HEK293 (cell line): ENCODE measurements around the gene TAF6L.
A peak's percentile ranks its signal among the peaks of the same experiment; 100 is the strongest.

ENCODE experiments used
- CTCF ChIA-PET: fragments of 350-600 bp; formaldehyde crosslinking; extraction: SDS; loops from one replicate; lab custom pipeline; 2021; ENCODE audit warnings: antibody characterized with exemption; lab: Yijun Ruan, JAX
- POLR2A ChIA-PET: fragments of 300-600 bp; formaldehyde crosslinking; extraction: SDS; loops from one replicate; lab custom pipeline; 2020; ENCODE audit warnings: antibody characterized with exemption, inconsistent platforms; lab: Yijun Ruan, JAX
- H3K27ac ChIP-seq: fragments of 200-500 bp; sonication (Bioruptor generic); 2 replicates; pipeline ENCODE4 v1.5.1; 2014; ENCODE audit warnings: low read depth, low read length, control low read depth, inconsistent platforms; ENCODE audit errors: extremely low read depth
- H3K36me3 ChIP-seq, 2 experiments: fragments of 200-500 bp in 1 of 2; sonication (Bioruptor generic) in 1 of 2; 1 replicate in 1 of 2; 2 replicates in 1 of 2; pipeline ENCODE4 v1.5.1; 2014 to 2017; ENCODE audit warnings: inconsistent platforms in 2 of 2, low read length in 2 of 2; ENCODE audit not compliant: control insufficient read depth in 2 of 2, insufficient read depth in 1 of 2
- H3K4me1 ChIP-seq: fragments of 200-500 bp; sonication (Bioruptor generic); 2 replicates; pipeline ENCODE4 v1.5.1; 2014; ENCODE audit warnings: mild to moderate bottlenecking, low read length, inconsistent platforms; ENCODE audit not compliant: control insufficient read depth, insufficient read depth
- H3K4me3 ChIP-seq: 2 replicates; pipeline ENCODE4 v1.5.1; 2011; ENCODE audit warnings: low read depth, mild to moderate bottlenecking, control low read depth, low read length, moderate library complexity
- H3K9me3 ChIP-seq: fragments of 200-500 bp; sonication (Bioruptor generic); 2 replicates; pipeline ENCODE4 v1.5.1; 2014; ENCODE audit warnings: low read depth, low read length, inconsistent platforms; ENCODE audit not compliant: control insufficient read depth, insufficient read depth
- ATF2 ChIP-seq: fragments of 450-650 bp; formaldehyde crosslinking; IDR thresholded peaks from 2 replicates; pipeline ENCODE4 v1.5.1; 2016; ENCODE audit warnings: missing biosample characterization, missing genetic modification characterization, low read depth
- CTCF ChIP-seq: fragments of 450-650 bp; formaldehyde crosslinking; IDR thresholded peaks from 2 replicates; pipeline ENCODE4 v1.5.1; 2016; ENCODE audit warnings: missing biosample characterization, missing genetic modification characterization
- HOXD13 ChIP-seq: sonication (generic); formaldehyde crosslinking; IDR thresholded peaks from 2 replicates; pipeline ENCODE4 v1.8.0; 2022; ENCODE audit warnings: missing genetic modification reagents, borderline replicate concordance
- KLF10 ChIP-seq: fragments of 450-650 bp; IDR thresholded peaks from 2 replicates; pipeline ENCODE4 v1.5.1; 2018; ENCODE audit warnings: missing biosample characterization, mild to moderate bottlenecking, missing genetic modification characterization
- REST ChIP-seq: fragments of 450-650 bp; formaldehyde crosslinking; IDR thresholded peaks from 2 replicates; pipeline ENCODE4 v1.5.1; 2016; ENCODE audit warnings: missing biosample characterization, missing genetic modification characterization
- SP3 ChIP-seq: fragments of 450-650 bp; formaldehyde crosslinking; IDR thresholded peaks from 2 replicates; pipeline ENCODE4 v1.5.1; 2016; ENCODE audit warnings: missing biosample characterization, missing genetic modification characterization
- ZFHX2 ChIP-seq: fragments of 450-650 bp; formaldehyde crosslinking; conservative IDR thresholded peaks from 2 replicates; pipeline ENCODE4 v1.5.1; 2016; ENCODE audit warnings: missing biosample characterization, missing genetic modification characterization
- ZNF140 ChIP-seq: fragments of 450-650 bp; formaldehyde crosslinking; IDR thresholded peaks from 2 replicates; pipeline ENCODE4 v1.5.1; 2016; ENCODE audit warnings: missing biosample characterization, missing genetic modification characterization
- ZNF175 ChIP-seq: fragments of 450-650 bp; formaldehyde crosslinking; IDR thresholded peaks from 2 replicates; pipeline ENCODE4 v1.5.1; 2016; ENCODE audit warnings: missing biosample characterization, missing genetic modification characterization
- ZNF2 ChIP-seq: fragments of 450-650 bp; formaldehyde crosslinking; IDR thresholded peaks from 2 replicates; pipeline ENCODE4 v1.5.1; 2016; ENCODE audit warnings: missing biosample characterization, missing genetic modification characterization
- ZNF214 ChIP-seq: fragments of 450-650 bp; formaldehyde crosslinking; IDR thresholded peaks from 2 replicates; pipeline ENCODE4 v1.5.1; 2017; ENCODE audit warnings: missing biosample characterization, mild to moderate bottlenecking, missing genetic modification characterization, borderline replicate concordance
- ZNF292 ChIP-seq: fragments of 450-650 bp; formaldehyde crosslinking; IDR thresholded peaks from 2 replicates; pipeline ENCODE4 v1.5.1; 2016; ENCODE audit warnings: low read depth, missing biosample characterization, missing genetic modification characterization, borderline replicate concordance
- ZNF302 ChIP-seq: fragments of 450-650 bp; formaldehyde crosslinking; IDR thresholded peaks from 2 replicates; pipeline ENCODE4 v1.5.1; 2016; ENCODE audit warnings: missing biosample characterization, missing genetic modification characterization, low read depth
- ZNF350 ChIP-seq: fragments of 450-650 bp; formaldehyde crosslinking; IDR thresholded peaks from 2 replicates; pipeline ENCODE4 v1.5.0; 2017; ENCODE audit warnings: missing biosample characterization, mild to moderate bottlenecking, missing genetic modification characterization
- ZNF362 ChIP-seq: fragments of 450-650 bp; formaldehyde crosslinking; IDR thresholded peaks from 2 replicates; pipeline ENCODE4 v1.5.1; 2016; ENCODE audit warnings: missing biosample characterization, missing genetic modification characterization
- ZNF366 ChIP-seq: fragments of 450-650 bp; formaldehyde crosslinking; conservative IDR thresholded peaks from 2 replicates; pipeline ENCODE4 v1.5.1; 2016; ENCODE audit warnings: missing biosample characterization, missing genetic modification characterization
- ZNF488 ChIP-seq: fragments of 450-650 bp; formaldehyde crosslinking; IDR thresholded peaks from 2 replicates; pipeline ENCODE4 v1.5.1; 2016; ENCODE audit warnings: missing biosample characterization, missing genetic modification characterization
- ZNF521 ChIP-seq: fragments of 450-650 bp; formaldehyde crosslinking; IDR thresholded peaks from 2 replicates; pipeline ENCODE4 v1.5.1; 2017; ENCODE audit warnings: missing biosample characterization, mild to moderate bottlenecking, missing genetic modification characterization
- ZNF561 ChIP-seq: fragments of 450-650 bp; IDR thresholded peaks from 2 replicates; pipeline ENCODE4 v1.5.1; 2018; ENCODE audit warnings: missing biosample characterization, missing genetic modification characterization, borderline replicate concordance
- ZNF639 ChIP-seq: fragments of 450-650 bp; formaldehyde crosslinking; IDR thresholded peaks from 2 replicates; pipeline ENCODE4 v1.5.1; 2016; ENCODE audit warnings: missing biosample characterization, missing genetic modification characterization
- ZNF677 ChIP-seq: fragments of 450-650 bp; IDR thresholded peaks from 2 replicates; pipeline ENCODE4 v1.5.0; 2018; ENCODE audit warnings: missing biosample characterization, mild to moderate bottlenecking, missing genetic modification characterization, moderate library complexity
- ZNF707 ChIP-seq: fragments of 450-650 bp; formaldehyde crosslinking; IDR thresholded peaks from 2 replicates; pipeline ENCODE4 v1.5.1; 2016; ENCODE audit warnings: missing biosample characterization, missing genetic modification characterization
- ZNF768 ChIP-seq: fragments of 450-650 bp; formaldehyde crosslinking; IDR thresholded peaks from 2 replicates; pipeline ENCODE4 v1.5.1; 2018; ENCODE audit warnings: missing biosample characterization, mild to moderate bottlenecking, missing genetic modification characterization
- ZSCAN23 ChIP-seq: fragments of 450-650 bp; formaldehyde crosslinking; IDR thresholded peaks from 2 replicates; pipeline ENCODE4 v1.5.1; 2016; ENCODE audit warnings: missing biosample characterization, missing genetic modification characterization

TAF6L gene

GRCh38 chr11:62771144-62772021, at the start of gene TAF6L (continued):
- TF ChIP-seq ZNF561 (tag by site-specific recombination) (no peak), ZNF140 (no peak), ZFHX2 (tag by site-specific recombination) (peak; percentile 94), ZNF350 (tag by site-specific recombination) (no peak), ZNF707 (no peak), SP3 (tag by site-specific recombination) (peak; percentile 93), ZNF639 (tag by site-specific recombination) (no peak), ZNF488 (tag by site-specific recombination) (no peak), ZNF175 (tag by site-specific recombination) (no peak), KLF10 (tag by site-specific recombination) (peak; percentile 96), ZNF214 (no peak), ZNF677 (tag by site-specific recombination) (no peak), HOXD13 (CRISPR knock-in tag) (no peak), REST (tag by site-specific recombination) (no peak)

GRCh38 chr11:62721994-62722393, 49.2 kb upstream of the TAF6L start:
- Histone ChIP-seq H3K4me1 (no peaks in the 10 kb centered on the region), H3K36me3 (peaks cover 38 to 90% of the 10 kb centered on the region in 2 experiments), H3K9me3 (no peaks in the 10 kb centered on the region), H3K4me3 (no peak overlapping the region), H3K27ac (no peak overlapping the region)
- CTCF ChIA-PET, result interaction anchor here (0.6 kb wide), 1 partner anchor 14 kb away, joined by 4 read pairs; no protein-coding TSS in a partner anchor
- POLR2A ChIA-PET, result no interaction called here
- TF ChIP-seq ZNF362, result no peak
- TF ChIP-seq ZSCAN23 (tag by site-specific recombination), result no peak
- no peak for TF ChIP-seq ZNF292 (tag by site-specific recombination)
- TF ChIP-seq CTCF (tag by site-specific recombination), result 0 out of 2 replicates have a peak, but pooled peaks have one; percentile 8
- no peak for TF ChIP-seq ATF2
- TF ChIP-seq ZNF768 (tag by site-specific recombination), result no peak
- TF ChIP-seq ZNF521 (tag by site-specific recombination), result no peak
- no peak for TF ChIP-seq ZNF366
- no peak for TF ChIP-seq ZNF2 (tag by site-specific recombination)
- no peak for TF ChIP-seq ZNF302 (tag by site-specific recombination)
